ENCODE data around the gene SVOP. TPM values are rescaled to one million over a fixed set of nuclear protein-coding genes. Genes with fewer than 3 reads are reported as not detected.

The SVOP gene
- total RNA-seq, 1 donor from 2014 or later, result not detected

DNA sequence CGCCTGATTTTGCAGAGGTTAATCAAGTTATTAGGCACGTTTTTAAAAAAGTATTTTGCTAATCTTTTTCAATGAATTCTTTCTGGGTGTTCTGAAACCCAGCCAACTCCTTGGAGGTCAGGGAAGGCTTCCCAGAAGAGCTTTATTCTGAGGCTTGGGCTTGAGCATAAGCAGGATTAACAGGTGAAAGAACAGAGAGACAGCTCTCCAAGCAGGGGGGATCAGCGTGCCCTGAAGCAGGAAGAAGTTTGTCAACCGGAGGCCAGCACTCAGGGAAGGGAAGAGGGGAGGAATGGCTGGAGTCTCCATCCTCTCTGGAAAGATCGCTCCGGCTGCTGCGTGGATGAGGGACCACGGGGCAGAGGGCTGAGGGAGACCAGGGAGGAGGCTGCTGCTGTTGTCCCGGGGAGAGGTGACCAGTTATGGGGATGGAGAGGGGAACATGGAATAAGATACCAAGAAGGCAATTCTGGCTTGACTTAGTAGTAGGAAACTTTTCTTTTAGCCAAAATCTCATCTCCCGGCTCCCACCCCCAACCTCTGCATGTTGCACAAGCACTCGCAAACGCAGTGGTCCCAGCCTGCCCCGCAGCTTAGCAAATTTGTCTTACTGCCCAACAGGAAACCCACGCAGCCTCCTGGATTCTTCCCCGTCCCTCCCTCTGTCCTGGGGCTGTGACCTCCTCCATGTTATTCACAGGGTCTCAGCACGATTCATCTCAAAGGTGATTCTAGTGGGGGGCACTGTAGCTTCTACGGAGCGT is 162.4 kb downstream of the SVOP start:
- intact Hi-C loops (cut with micrococcal nuclease), result loop anchor here (2.0 to 10.0 kb wide), 8 partner anchors 18 to 1874 kb away; partner anchors contain the start of genes ANAPC7, FAM222A, KCTD10 and MTERF2

Other genes starting within 250 kb of the SVOP start
- 27.4 and 29.1 TPM in 2 replicates for gene SSH1, start 163.5 kb downstream of the SVOP start, total RNA-seq
- not detected in 2 replicates for gene DAO, start 141.0 kb downstream of the SVOP start, total RNA-seq
- 4.1 and 6.4 TPM in 2 replicates for gene USP30, start 31.5 kb upstream of the SVOP start, total RNA-seq
- gene ALKBH2, start 72.4 kb upstream of the SVOP start, total RNA-seq, result 17.0 and 18.6 TPM in 2 replicates
- gene UNG, start 76.5 kb upstream of the SVOP start, total RNA-seq, result 48.0 and 52.6 TPM in 2 replicates
- 7.5 and 9.0 TPM in 2 replicates for gene ACACB, start 95.5 kb upstream of the SVOP start, total RNA-seq